DMS53 (cell line): ENCODE results near the gene RASL10B.
A peak's percentile ranks its signal among the peaks of the same experiment; 100 is the strongest.
"Not testable (repeated sequence)": the region's sequence is repeated elsewhere in the genome, so short reads cannot be mapped to it uniquely, and the experiment has no call there.

Experiments used
- DNase-seq: peaks from one replicate; lab custom pipeline; 2025; lab: John Stamatoyannopoulos, UW

Gene RASL10B

GRCh38 chr17:35731239-35731916 lies at the start of gene RASL10B:
TSS of gene RASL10B (plus strand) at chr17:35731639. CDS start at chr17:35735185, 3,546 bp downstream.
- peak; percentile 65 for DNase-seq

GRCh38 chr17:35683591-35683990 lies 47.8 kb upstream of the RASL10B start:
- no peak for DNase-seq

GRCh38 chr17:35684055-35684802 lies 47.2 kb upstream of the RASL10B start:
- DNase-seq = no peak

GRCh38 chr17:35692512-35693210 lies 38.8 kb upstream of the RASL10B start:
- DNase-seq = no peak

- DNase-seq = no peak
These were observed 37.8 kb upstream of the RASL10B start for GRCh38 chr17:35693662-35694061.

- no peak for DNase-seq
These were observed 36.5 kb upstream of the RASL10B start for GRCh38 chr17:35694906-35695305.

GRCh38 chr17:35695613-35696012 lies 35.8 kb upstream of the RASL10B start:
- no peak for DNase-seq

- DNase-seq = no peak
These were observed 32.6 kb upstream of the RASL10B start for GRCh38 chr17:35698800-35699199.

GRCh38 chr17:35700150-35700549 lies 31.3 kb upstream of the RASL10B start:
- no peak for DNase-seq

- no peak for DNase-seq
These were observed 29.9 kb upstream of the RASL10B start for GRCh38 chr17:35701491-35701890.

- DNase-seq = not testable (repeated sequence)
These were observed 28.1 kb upstream of the RASL10B start for GRCh38 chr17:35703308-35703707.

GRCh38 chr17:35705230-35705629 lies 26.2 kb upstream of the RASL10B start:
- no peak for DNase-seq

GRCh38 chr17:35705705-35706104 lies 25.7 kb upstream of the RASL10B start:
- peak; percentile 35 for DNase-seq

- no peak for DNase-seq
These were observed 23.3 kb upstream of the RASL10B start for GRCh38 chr17:35708149-35708548.

GRCh38 chr17:35708951-35709350 lies 22.5 kb upstream of the RASL10B start:
- no peak for DNase-seq

- no peak for DNase-seq
These were observed 21.6 kb upstream of the RASL10B start for GRCh38 chr17:35709874-35710273.

GRCh38 chr17:35710950-35711349 lies 20.5 kb upstream of the RASL10B start:
- no peak for DNase-seq

GRCh38 chr17:35713069-35713728 lies 18.2 kb upstream of the RASL10B start:
- DNase-seq = no peak

- no peak for DNase-seq
These were observed 16.5 kb upstream of the RASL10B start for GRCh38 chr17:35714988-35715387.

GRCh38 chr17:35715416-35715815 lies 16.0 kb upstream of the RASL10B start:
- DNase-seq = peak; percentile 3

- no peak for DNase-seq
These were observed 15.3 kb upstream of the RASL10B start for GRCh38 chr17:35716173-35716572.

GRCh38 chr17:35716897-35717465 lies 14.5 kb upstream of the RASL10B start:
- no peak for DNase-seq
